GM19193 (cell line): ENCODE results near the gene BCOR.
A peak's percentile ranks its signal among the peaks of the same experiment; 100 is the strongest.

Experiments used
- POLR2A ChIP-seq: IDR thresholded peaks from 4 replicates; pipeline ENCODE4 v1.6.1; 2011; ENCODE audit not compliant: insufficient read depth, insufficient read length; ENCODE audit errors: extremely low read depth

The BCOR gene

GRCh38 chrX:40097504-40098263 is at the start of gene BCOR:
BCOR (minus strand) TSS chrX:40097958; CDS start chrX:40077929, 20,029 bp downstream.
- TF ChIP-seq POLR2A = peak; percentile 80

- no peak for TF ChIP-seq POLR2A
Measured at GRCh38 chrX:40147126-40147952, 49.6 kb upstream of the BCOR start.

- no peak for TF ChIP-seq POLR2A
Measured at GRCh38 chrX:40146262-40147125, 48.7 kb upstream of the BCOR start.

- no peak for TF ChIP-seq POLR2A
Measured at GRCh38 chrX:40145923-40146261, 48.1 kb upstream of the BCOR start.

- no peak for TF ChIP-seq POLR2A
Measured at GRCh38 chrX:40145001-40145922, 47.5 kb upstream of the BCOR start.

GRCh38 chrX:40144576-40144975 is 46.8 kb upstream of the BCOR start:
- TF ChIP-seq POLR2A = no peak

- TF ChIP-seq POLR2A = no peak
Measured at GRCh38 chrX:40143987-40144386, 46.2 kb upstream of the BCOR start.

GRCh38 chrX:40143001-40143400 is 45.2 kb upstream of the BCOR start:
- no peak for TF ChIP-seq POLR2A

- TF ChIP-seq POLR2A = no peak
Measured at GRCh38 chrX:40142417-40142816, 44.7 kb upstream of the BCOR start.

- no peak for TF ChIP-seq POLR2A
Measured at GRCh38 chrX:40140706-40141499, 43.1 kb upstream of the BCOR start.

- TF ChIP-seq POLR2A = no peak
Measured at GRCh38 chrX:40132751-40133150, 35.0 kb upstream of the BCOR start.

- no peak for TF ChIP-seq POLR2A
Measured at GRCh38 chrX:40131654-40132337, 34.0 kb upstream of the BCOR start.

- TF ChIP-seq POLR2A = no peak
Measured at GRCh38 chrX:40130207-40130606, 32.4 kb upstream of the BCOR start.

GRCh38 chrX:40127052-40127451 is 29.3 kb upstream of the BCOR start:
- TF ChIP-seq POLR2A = no peak

GRCh38 chrX:40122487-40122886 is 24.7 kb upstream of the BCOR start:
- no peak for TF ChIP-seq POLR2A
